ENCODE data around the gene SLC4A2. TPM values are rescaled to one million over a fixed set of nuclear protein-coding genes. Genes with fewer than 3 reads are reported as not detected.
A peak's percentile ranks its signal among the peaks of the same experiment; 100 is the strongest.

Gene SLC4A2
- polyA plus RNA-seq, 4 donors: 59.9 to 127 (median 81.9) TPM

DNA sequence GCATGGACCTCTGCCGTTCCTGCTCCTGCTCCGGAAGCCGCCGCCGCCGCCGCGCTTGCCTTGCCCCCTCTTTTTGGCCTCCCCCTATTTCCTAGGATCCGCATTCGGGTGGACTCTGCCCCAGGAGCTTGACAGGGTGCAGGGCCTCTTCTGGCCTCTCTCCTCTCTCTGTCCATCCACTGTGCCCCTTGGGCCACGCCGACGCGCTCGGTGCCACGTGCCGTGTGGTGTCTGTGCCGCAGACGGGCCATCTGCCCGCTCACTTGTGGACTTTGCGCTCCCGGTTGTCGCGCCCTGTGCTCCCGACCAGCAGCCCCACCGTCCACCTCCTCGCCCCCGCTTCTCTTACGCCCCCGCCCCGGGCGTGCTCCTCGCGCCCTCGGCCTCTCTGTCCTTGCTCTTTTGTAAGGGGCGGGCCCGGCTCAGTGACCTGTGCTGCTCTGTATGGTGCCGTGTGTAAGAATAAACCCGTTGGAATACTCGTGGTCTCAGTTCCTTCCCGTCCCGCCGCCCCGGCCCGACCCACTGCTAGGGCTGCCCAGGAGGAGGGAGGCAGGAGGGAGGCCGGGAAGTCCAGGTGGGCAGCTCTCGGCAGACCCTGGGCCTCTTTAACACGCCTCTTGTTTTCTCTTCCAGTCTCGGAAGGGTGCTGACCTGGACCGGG lies 63.9 kb downstream of the SLC4A2 start:
- DNase-seq (ENCODE audit: low read depth in 4 of 4, low spot score in 3 of 4): no peak

DNA sequence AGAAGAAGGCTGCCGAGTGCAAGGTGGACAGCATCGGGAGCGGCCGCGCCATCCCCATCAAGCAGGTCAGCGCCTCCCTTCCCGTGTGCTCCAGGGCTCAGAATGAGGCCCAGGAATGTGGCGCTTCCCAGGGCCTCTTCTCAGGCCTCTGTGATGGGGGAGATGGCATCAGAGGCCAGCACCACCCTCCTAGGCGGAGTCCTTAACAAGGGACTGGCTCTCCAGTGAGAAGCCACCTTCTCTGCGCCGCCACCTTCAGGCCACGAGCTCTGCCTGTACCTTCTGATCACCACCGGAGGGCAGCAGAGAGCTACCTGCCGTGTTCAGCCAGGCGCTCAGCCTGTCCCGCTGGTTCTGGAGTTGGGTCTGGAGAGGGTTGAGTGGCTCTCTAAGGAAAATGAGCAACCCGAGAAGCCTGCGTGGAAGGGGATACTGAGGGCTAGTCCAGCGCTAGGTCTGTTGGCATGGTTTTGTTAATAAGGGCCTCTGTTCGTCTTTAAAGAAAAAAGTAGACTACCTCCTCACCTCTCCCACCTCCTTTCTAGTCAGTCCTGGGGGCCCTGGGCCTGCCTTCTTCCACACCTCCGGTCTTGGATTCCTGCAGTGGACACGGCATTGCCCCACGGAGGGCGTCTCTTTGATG lies 64.6 kb downstream of the SLC4A2 start:
- peak in 1 of 4 donors; percentile 57 for DNase-seq (ENCODE audit: low read depth in 4 of 4, low spot score in 3 of 4)

DNA sequence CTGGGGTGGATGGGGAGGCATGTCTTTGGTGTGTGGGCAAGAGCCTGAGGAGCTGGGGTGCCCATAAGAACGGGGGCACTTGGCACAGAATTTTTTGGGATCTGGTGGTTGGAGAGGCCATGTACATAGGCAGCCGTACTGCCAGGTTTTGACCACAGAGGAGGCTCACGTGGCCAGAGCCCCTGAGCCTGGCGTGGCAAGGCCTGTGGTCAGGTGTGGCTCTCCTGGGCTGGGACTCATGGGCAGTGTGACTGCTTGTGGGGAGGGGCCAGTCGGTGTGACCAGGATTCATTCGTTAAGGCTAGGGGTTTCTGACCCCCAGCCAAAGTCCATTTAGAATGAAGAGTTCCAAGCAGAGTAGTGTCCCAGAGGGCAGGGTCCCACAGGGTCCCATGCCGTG lies 65.1 kb downstream of the SLC4A2 start:
- no peak for DNase-seq (ENCODE audit: low read depth in 4 of 4, low spot score in 3 of 4)

DNA sequence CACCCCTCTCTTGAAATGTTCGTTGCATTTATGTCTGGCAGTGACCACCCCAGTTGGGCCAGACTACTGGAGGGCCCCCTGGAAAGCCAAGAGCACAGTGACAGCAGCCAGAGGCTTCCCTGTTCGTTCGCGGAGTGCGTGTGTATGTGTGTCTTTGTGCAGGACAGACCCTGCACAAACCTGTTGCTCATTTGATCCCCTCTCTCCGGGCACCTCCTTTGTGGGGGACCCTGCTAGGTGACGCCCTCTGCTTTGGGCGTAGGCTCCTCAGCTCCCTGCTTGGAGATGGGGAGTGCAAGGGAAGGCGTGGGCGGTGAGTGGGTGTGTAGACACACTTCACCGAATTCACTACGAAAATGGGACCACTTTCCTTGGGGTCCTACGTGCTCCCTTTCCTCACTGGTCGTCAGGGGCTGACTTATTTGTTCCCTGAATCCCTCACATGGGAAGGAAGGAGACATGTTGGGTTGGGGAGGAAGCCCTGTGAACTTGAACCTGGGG lies 65.6 kb downstream of the SLC4A2 start:
- no peak for DNase-seq (ENCODE audit: low read depth in 4 of 4, low spot score in 3 of 4)

DNA sequence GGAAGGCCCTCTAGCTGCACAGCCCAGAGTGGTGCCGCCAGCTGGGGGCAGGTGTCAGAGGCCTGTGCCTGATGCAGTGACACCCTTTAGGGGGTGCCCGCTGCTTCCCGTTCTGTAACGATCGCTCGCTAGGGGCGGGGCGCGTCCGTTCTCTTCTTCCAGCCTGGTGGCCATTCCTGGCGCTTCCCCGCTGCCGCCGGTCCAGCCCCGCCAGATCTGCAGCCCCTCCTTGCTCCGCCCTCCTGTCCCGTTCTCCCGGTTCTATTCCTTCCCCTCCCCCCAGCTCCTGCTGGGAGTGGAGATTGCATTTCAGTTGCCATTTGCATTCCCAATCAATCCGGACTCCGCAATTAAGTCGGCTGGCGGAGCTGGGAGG lies 66.1 kb downstream of the SLC4A2 start:
- no peak for DNase-seq (ENCODE audit: low read depth in 4 of 4, low spot score in 3 of 4)

DNA sequence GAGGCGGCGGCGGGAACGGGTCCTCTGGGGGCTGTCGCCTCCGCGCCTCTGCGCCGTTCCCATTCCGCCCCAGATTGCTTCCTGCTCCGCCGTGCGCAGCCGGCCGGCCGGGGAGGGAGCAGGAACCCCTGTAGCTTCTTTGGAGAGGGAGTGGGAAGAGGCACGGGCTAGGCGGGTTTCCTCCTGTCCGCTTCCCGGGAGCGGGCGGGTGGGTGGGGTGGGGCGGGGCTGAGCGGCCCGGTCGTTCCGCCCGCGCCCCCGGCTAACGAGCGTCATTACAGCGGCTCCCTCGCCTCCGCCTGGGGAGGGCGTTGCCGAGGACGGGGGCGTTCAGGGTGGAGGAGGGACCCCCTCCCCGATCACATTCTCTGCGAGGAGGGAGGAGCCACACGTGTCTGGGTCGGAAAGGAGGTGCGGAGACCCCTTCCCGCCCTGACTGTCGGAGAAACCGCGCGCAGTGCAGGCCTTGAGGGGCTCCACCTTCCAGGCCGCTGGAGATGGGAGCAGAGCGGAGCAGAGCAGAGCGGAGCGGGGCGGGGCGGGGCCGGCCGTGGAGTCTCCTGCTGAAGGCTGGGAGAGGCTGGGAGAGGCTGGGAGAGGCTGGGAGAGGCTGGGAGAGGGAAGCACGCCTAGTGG lies 66.6 kb downstream of the SLC4A2 start:
- no peak for DNase-seq (ENCODE audit: low read depth in 4 of 4, low spot score in 3 of 4)

Other genes with a start within 250 kb of the SLC4A2 start
- 100 to 1,000 TPM in 1 of 4 donors, 10 to 100 TPM in 2, 1 to 10 TPM in 1; 1.0 to 121 (median 49.9) TPM for gene AOC1, start 207.1 kb upstream of the SLC4A2 start, polyA plus RNA-seq (ENCODE audit: insufficient read length in 4 of 4)
- 10 to 100 TPM in 3 of 4 donors, 1 to 10 TPM in 1; 9.8 to 17.5 (median 15.7) TPM for gene KCNH2, start 81.3 kb upstream of the SLC4A2 start, polyA plus RNA-seq (ENCODE audit: insufficient read length in 4 of 4)
- 10 to 100 TPM in 1 of 4 donors, 1 to 10 TPM in 3; 6.2 to 15.2 (median 8.5) TPM for gene NOS3, start 68.6 kb upstream of the SLC4A2 start, polyA plus RNA-seq (ENCODE audit: insufficient read length in 4 of 4)
- gene ATG9B, start 35.1 kb upstream of the SLC4A2 start, polyA plus RNA-seq (ENCODE audit: insufficient read length in 4 of 4): 1 to 10 TPM; 1.2 to 3.5 (median 1.5) TPM
- gene ABCB8, start 31.1 kb upstream of the SLC4A2 start, polyA plus RNA-seq (ENCODE audit: insufficient read length in 4 of 4): 10 to 100 TPM; 16.9 to 35.2 (median 21.1) TPM
- gene ASIC3, start 11.1 kb upstream of the SLC4A2 start, polyA plus RNA-seq (ENCODE audit: insufficient read length in 4 of 4): 1 to 10 TPM; 1.8 to 3.0 (median 2.7) TPM
- gene CDK5, start 1.7 kb upstream of the SLC4A2 start, polyA plus RNA-seq (ENCODE audit: insufficient read length in 4 of 4): 10 to 100 TPM; 12.3 to 18.5 (median 17.2) TPM
- 10 to 100 TPM; 41.3 to 74.7 (median 47.8) TPM for gene FASTK, start 21.2 kb downstream of the SLC4A2 start, polyA plus RNA-seq (ENCODE audit: insufficient read length in 4 of 4)
- gene TMUB1, start 23.9 kb downstream of the SLC4A2 start, polyA plus RNA-seq (ENCODE audit: insufficient read length in 4 of 4): 10 to 100 TPM; 19.9 to 39.3 (median 25.6) TPM
- gene AGAP3, start 26.9 kb downstream of the SLC4A2 start, polyA plus RNA-seq (ENCODE audit: insufficient read length in 4 of 4): 10 to 100 TPM; 50.2 to 81.5 (median 72.6) TPM
- under 1 TPM in 2 of 4 donors, not detected in 2; 0.27 to 0.34 TPM for gene GBX1, start 108.1 kb downstream of the SLC4A2 start, polyA plus RNA-seq (ENCODE audit: insufficient read length in 4 of 4)
- gene ASB10, start 127.7 kb downstream of the SLC4A2 start, polyA plus RNA-seq (ENCODE audit: insufficient read length in 4 of 4): not detected
- not detected for gene H2BK1, start 150.9 kb downstream of the SLC4A2 start, polyA plus RNA-seq (ENCODE audit: insufficient read length in 4 of 4)
- 10 to 100 TPM; 21.5 to 28.2 (median 25.5) TPM for gene ABCF2, start 167.6 kb downstream of the SLC4A2 start, polyA plus RNA-seq (ENCODE audit: insufficient read length in 4 of 4)
- gene CHPF2, start 172.9 kb downstream of the SLC4A2 start, polyA plus RNA-seq (ENCODE audit: insufficient read length in 4 of 4): 10 to 100 TPM; 23.3 to 27.1 (median 25.6) TPM
- 10 to 100 TPM; 64.8 to 92.8 (median 84.6) TPM for gene SMARCD3, start 189.1 kb downstream of the SLC4A2 start, polyA plus RNA-seq (ENCODE audit: insufficient read length in 4 of 4)